IPS-NIHi7 (cell line): ENCODE measurements around the gene L3MBTL3.
"Not testable (repeated sequence)": the region's sequence is repeated elsewhere in the genome, so short reads cannot be mapped to it uniquely, and the experiment has no call there.

Source experiments
- DNase-seq: peaks from one replicate; pipeline ENCODE4 v3.0.0; 2012; ENCODE audit warnings: mixed read lengths; ENCODE audit errors: extremely low spot score

Gene L3MBTL3

GRCh38 chr6:130138116-130138908, 119.9 kb downstream of the L3MBTL3 start:
- no peak for DNase-seq

DNA sequence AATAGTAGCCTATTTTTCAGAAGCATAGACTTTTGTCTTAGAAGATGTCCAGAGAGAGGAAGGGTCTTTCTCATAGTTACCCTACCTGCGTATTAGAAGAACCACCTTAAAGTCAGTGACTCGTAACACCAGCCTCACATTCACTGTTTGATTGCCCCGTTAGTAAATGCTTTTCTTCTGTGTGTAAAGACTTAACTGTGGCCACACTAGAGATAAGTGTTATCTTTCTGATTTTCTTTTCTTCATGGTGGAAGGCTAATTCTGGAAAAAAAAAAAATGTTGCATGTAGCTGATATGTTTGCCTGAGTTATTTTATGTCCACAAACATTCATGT, 120.5 kb downstream of the L3MBTL3 start:
- DNase-seq = no peak

DNA sequence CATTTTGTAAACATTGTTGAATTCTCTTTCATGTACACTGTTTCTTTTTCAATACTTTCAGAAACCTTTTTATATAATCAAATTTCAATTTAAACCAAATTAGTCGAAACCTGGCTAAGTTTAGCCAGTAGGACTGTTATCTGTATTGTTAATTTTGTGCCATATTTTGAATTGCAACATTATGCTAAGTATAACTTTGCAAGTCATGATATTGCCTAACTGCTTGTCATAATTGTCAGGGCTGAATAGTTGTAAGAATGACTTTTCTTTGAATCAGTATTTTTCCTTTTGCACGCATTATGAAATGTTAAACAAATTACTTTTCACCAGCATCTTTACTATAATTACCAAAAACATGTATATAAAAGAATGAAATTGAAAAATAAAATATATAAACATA, 121.7 kb downstream of the L3MBTL3 start:
- no peak for DNase-seq

- DNase-seq = no peak
Measured at GRCh38 chr6:130143709-130144108, 125.3 kb downstream of the L3MBTL3 start.

DNA sequence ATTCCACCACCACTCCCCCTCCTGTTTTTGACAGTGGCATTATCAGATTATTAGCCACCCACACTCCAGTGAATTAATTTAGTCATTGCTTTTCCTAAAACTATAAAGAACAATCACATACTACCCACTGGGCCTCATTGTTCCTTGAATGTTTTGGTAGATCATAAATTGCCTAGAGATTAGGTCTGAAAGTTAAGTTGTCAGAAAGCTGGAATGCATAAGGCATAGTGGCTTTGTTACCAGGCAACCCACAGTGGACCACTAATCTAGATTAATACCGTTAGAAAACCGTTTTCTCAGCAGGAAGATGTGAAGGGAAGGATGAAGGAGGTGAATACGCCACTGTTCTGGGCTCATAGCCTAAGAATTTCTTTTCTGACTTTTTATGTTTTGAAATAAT, 128.7 kb downstream of the L3MBTL3 start:
- DNase-seq = no peak

- DNase-seq = peak; percentile 37
Measured at GRCh38 chr6:130148181-130148580, 129.8 kb downstream of the L3MBTL3 start.

GRCh38 chr6:130149016-130149415, 130.6 kb downstream of the L3MBTL3 start:
- DNase-seq = not testable (repeated sequence)

DNA sequence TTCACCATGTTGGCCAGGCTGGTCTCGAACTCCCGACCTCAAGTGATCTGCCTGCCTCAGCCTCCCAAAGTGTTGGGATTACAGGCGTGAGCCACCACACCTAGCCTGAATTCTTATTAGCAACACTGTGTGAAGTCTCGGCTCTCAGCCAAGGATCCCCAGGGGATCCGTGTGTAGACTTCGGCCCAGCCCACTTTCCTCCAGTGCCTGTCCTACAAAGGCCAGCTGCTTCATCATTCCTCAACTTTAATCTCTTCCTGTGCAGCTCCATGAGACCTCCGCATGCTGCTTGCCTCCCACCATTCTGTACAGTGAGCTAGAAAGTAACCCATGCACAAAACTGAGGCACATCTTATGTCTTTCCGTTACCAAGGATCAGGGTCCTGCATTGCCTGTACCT, 132.5 kb downstream of the L3MBTL3 start:
- DNase-seq = no peak

DNA sequence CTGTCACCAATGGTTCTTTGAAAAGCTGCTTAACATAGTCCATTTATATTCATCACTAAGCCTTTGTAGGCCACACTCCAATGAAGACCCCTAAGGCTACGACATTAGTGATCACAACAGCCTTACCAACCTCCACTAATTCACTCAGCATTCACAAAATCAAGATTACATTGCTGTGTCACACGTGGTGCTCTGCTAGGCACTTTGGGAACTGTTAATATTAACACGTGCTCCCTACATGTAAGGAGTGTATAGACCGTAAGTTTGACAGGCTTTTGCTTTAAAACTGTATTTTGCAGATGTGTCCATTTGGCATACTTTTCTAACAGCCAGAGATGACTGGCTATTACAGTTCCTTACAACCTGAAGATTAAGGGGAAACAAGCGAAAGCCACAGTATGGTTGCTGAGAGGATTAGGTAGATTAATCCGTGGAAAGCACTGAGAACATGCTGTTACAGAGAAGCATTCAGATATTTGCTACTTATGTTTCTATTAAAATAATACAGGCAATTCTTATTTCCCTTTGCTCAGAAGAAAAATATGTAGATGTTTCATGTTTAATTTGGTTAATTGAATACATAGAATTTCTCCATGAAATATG, 134.6 kb downstream of the L3MBTL3 start:
- no peak for DNase-seq

DNA sequence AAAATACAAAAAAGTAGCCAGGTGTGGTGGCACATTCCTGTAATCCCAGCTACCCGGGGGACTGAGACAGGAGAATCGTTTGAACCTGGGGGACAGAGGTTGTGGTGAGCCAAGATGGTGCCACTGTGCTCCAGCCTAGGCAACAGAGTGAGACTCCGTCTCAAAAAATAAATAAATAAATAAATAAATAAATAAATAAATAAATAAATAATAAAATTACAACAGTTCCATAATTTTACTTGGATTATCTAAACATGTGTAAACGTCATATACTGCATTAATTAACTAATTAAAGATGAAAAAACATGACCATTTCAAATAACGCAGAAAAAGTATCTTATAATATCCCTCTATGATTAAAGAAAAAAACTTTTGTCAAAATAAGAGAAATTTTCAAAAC, 138.5 kb downstream of the L3MBTL3 start:
- no peak for DNase-seq

DNA sequence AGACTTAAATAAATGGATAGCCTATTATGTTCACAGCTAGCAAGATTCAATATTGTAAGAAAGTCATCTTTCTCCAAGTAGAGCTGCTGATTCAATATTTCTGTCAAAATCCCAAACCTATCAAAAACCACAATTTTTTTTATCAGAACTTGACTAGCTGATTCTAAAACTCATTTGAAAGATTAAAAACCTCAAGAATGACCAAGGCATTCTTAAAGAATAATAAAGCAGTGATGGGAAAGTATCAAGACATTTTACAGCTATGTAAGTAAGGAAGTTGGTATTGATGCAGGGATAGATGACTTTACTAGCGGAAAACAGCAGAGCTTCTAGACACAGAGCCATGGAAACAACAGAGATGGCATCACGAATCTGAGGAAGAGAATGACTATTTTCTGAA, 139.7 kb downstream of the L3MBTL3 start:
- no peak for DNase-seq

GRCh38 chr6:130158548-130158947, 140.2 kb downstream of the L3MBTL3 start:
- no peak for DNase-seq

- no peak for DNase-seq
Measured at GRCh38 chr6:130159956-130160355, 141.6 kb downstream of the L3MBTL3 start.

DNA sequence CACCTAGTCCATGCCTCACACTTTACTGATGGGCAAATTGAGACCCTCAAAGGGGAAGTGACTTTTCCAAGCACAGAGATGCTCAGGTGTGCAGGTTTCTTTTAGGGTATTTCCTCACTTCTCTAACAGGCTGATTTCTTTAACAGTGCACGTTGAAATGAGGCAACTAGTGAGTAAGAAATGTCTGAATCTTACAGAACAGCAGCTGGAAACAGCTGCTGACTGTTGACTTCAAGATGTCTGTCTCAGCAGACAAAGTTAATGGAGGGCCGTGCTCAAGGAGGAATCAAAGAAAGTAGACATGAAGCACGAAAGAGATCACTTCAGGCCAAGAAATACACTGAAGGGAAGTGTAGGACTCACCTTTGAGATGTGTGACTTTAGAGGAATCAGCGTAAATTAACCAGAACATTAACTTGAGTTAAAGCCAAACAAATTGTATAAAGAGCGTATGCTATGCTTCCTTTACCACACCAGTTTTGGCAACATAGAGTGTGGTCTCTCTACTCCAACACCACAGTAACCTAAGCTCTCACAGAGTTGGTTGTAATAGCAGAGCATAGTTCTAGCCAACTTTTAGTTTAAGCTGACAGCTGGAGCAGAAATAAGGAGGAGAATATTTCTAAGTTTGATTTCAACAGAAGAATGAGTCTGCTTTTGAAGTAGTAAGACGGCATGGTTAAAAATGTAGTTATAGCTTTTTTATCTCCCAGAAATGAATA, 143.5 kb downstream of the L3MBTL3 start:
- DNase-seq = no peak

- no peak for DNase-seq
Measured at GRCh38 chr6:130162421-130162820, 144.0 kb downstream of the L3MBTL3 start.

- DNase-seq = no peak
Measured at GRCh38 chr6:130163266-130163665, 144.9 kb downstream of the L3MBTL3 start.

DNA sequence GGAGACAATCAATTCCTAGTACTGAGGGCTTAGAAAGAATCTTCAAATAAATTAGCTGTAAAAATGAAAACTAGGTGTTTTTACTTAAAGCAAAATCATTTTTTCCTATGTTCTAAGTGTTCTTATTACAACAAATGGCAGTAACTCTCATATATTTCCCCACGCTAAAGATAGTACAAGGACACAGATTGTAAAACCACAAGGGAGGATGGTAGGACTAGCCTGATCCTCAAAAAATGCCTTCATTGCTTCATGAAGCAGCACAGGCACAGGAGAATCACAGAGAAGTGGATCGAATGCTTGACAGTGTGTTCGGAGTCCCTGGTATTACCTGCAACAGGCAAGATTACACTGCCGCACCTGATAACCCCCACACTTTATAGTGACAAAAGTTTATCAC, 145.9 kb downstream of the L3MBTL3 start:
- no peak for DNase-seq

DNA sequence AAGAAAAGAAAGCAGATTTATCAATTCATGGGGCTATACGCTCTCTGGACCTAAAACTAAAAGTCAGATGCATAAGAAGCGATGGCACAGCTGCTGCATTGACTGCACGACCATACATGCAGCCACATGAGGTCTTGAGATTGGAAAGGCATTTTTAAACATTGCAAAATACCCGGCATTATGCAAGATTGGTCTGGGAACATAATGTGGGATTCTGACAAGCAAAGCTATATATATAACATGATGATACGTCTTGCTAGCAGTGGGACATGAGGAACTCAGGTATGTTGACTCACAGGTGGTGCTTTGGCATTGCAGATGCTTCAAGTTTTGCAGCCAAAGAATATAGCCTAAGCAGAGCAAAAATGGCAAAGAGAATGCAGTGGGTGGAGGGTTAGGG, 149.3 kb downstream of the L3MBTL3 start:
- DNase-seq = no peak

DNA sequence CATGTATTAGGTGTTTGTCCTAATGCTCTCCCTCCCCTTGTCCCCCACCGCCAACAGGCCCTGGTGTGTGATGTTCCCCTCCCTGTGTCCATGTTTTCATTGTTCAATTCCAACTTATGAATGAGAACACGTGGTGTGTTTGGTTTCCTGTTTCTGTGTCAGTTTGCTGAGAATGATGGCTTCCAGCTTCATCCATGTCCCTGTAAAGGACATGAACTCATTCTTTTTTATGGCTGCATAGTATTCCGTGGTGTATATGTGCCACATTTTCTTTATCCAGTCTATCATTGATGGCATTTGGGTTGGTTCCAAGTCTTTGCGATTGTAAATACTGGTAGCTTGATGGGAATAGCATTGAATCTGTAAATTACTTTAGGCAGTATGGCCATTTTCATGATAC, 151.8 kb downstream of the L3MBTL3 start:
- not testable (repeated sequence) for DNase-seq

DNA sequence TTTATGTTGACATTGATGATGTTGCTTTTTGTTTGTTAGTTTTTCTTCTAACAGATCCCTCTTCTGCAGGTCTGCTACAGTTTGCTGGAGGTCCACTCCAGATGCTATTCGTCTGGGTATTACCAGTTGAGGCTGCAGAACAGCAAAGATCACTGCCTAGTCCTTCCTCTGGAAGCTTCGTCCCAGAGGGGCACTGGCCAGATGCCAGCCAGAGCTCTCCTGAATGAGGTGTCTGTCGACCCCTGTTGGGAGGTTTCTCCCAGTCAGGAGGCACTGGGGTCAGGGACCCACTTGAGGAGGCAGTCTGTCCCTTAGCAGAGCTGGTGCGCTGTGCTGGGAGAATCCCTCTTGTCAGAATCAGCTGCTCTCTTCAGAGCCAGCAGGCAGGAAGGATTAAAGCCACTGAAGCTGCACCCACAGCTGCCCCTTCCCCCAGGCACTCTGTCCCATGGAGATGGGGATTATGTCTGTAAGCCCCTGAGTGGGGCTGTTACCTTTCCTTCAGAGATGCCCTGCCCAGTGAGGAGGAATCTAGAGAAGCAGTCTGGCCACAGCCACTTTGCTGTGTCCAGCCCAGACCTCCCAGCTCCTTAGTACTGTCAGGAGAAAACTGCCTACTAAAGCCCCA, 155.1 kb downstream of the L3MBTL3 start:
- not testable (repeated sequence) for DNase-seq

DNA sequence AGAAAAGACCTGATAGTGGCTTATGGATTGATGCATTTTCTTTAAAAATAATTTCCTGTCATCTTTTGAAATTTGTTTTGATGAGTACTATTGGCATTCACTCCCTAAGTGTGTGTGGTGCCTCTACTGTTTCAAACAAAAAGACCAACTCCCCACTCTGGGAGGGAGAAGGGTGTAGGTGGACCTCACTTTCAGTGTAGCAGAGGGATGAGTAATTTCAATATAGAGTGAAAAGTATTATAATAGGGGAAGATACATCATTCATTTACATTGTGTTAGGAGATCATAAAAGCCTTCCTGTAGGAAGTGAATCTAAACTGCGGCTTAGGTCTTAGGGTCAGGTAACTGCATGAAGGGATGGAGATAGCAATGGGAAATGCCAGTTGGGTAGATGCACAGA, 158.0 kb downstream of the L3MBTL3 start:
- no peak for DNase-seq

GRCh38 chr6:130178692-130179091, 160.3 kb downstream of the L3MBTL3 start:
- peak; percentile 61 for DNase-seq

DNA sequence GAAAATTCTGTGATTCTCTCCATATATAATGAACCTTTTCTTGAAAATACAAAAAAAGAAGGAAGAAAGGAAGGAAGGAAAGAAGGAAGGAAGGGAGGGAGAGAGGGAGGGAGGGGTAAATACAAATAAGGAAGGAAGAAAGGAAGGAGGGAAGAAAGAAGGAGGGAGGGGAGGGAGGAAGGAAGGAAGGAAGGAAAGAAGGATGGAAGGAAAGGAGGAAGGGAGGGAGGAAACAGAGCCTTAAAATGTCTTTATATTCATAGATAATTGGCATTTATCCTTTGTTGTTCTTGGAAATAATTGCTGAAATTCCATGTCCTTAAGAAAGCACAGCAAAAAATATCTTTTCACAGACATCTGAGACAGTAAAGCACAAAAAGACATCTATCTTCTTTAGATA, 164.1 kb downstream of the L3MBTL3 start:
- no peak for DNase-seq
